Measurements from ENCODE around the gene TTC16. TPM values are rescaled to one million over a fixed set of nuclear protein-coding genes. Genes with fewer than 3 reads are reported as not detected.

The TTC16 gene
- total RNA-seq, 6 donors from 2014 or later, result 0.29 to 9.4 (median 3.1) TPM

DNA sequence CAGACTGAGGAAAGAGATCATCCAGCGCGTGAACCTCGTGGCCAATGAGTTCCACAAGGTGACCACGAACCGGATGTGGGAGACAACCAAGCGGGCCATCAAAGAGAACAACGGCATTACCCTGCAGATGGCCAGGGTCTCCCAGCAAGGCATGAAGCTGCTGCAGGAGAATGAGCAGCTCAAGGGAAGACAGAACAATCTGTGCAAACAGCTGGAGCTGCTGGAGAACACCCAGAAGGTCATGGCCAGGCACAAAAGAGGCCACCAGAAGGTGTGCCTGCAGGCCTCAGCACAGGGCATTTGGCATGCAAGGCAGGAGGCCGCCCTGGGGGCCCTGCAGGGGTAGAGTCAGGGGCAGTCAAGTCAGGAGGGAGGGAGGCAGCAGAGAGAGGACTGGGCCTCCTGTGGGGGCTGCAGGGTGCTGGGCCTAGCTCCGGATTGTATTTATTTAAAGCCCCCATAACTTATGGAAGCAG lies 4.6 kb upstream of the TTC16 start:
- TF ChIP-seq, protein P1, sequence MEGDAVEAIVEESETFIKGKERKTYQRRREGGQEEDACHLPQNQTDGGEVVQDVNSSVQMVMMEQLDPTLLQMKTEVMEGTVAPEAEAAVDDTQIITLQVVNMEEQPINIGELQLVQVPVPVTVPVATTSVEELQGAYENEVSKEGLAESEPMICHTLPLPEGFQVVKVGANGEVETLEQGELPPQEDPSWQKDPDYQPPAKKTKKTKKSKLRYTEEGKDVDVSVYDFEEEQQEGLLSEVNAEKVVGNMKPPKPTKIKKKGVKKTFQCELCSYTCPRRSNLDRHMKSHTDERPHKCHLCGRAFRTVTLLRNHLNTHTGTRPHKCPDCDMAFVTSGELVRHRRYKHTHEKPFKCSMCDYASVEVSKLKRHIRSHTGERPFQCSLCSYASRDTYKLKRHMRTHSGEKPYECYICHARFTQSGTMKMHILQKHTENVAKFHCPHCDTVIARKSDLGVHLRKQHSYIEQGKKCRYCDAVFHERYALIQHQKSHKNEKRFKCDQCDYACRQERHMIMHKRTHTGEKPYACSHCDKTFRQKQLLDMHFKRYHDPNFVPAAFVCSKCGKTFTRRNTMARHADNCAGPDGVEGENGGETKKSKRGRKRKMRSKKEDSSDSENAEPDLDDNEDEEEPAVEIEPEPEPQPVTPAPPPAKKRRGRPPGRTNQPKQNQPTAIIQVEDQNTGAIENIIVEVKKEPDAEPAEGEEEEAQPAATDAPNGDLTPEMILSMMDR (IDR thresholded peaks at IDR 0.05), result no peak
- TF ChIP-seq EP300 (IDR thresholded peaks at IDR 0.05), result no peak
- no peak for TF ChIP-seq POLR2A (IDR thresholded peaks at IDR 0.05)
- TF ChIP-seq POLR2AphosphoS5 (IDR thresholded peaks at IDR 0.05), result no peak
- peaks cover 12 to 18% (median 15%) of the 10 kb centered on the region in 4 donors for H3K4me1 ChIP-seq
- DNase-seq, result no peak
- no peaks in the 10 kb centered on the region for H3K27me3 ChIP-seq
- no peak overlapping the region for H3K4me3 ChIP-seq
- H3K27ac ChIP-seq, result no peak overlapping the region
- 56 to 60% methylated on average over 8 to 9 of the region's 9 CpGs for WGBS, 2 donors
- no peaks in the 10 kb centered on the region for H3K9me3 ChIP-seq
- peaks cover 0 to 5% (median 0%) of the 10 kb centered on the region in 4 donors for H3K36me3 ChIP-seq
- ATAC-seq (ENCODE audit: low FRiP score in 2 of 2), result no peak

DNA sequence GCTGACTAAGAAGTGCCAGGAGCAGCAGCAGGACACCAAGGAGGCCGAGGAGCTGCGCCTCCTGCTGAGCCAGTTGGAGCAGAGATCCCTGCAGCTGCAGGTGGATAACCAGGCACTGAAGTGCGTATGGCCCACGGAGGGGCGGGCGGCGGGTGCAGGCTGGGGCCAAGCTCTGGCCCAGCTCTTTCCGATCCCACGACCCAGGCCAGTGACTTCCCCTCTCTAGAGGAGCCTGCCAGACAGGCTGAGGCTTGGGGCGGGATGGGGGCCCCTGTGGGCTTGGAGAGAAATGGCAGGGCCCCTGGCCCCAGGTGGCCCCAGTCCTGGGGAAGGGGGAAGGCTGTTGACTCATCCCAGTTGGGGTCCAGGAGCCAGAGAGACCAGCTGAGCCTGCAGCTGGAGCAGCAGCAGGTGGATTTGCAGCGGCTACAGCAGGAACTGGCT lies 4.0 kb upstream of the TTC16 start:
- no peak overlapping the region for H3K4me3 ChIP-seq
- peaks cover 0 to 5% (median 0%) of the 10 kb centered on the region in 4 donors for H3K36me3 ChIP-seq
- no peaks in the 10 kb centered on the region for H3K27me3 ChIP-seq
- TF ChIP-seq, protein P1 (IDR thresholded peaks at IDR 0.05), result no peak
- TF ChIP-seq POLR2AphosphoS5 (IDR thresholded peaks at IDR 0.05) (no peak), EP300 (IDR thresholded peaks at IDR 0.05) (no peak), POLR2A (IDR thresholded peaks at IDR 0.05) (no peak)
- no peaks in the 10 kb centered on the region for H3K9me3 ChIP-seq
- ATAC-seq (ENCODE audit: low FRiP score in 2 of 2), result no peak
- H3K4me1 ChIP-seq, result peaks cover 12 to 19% (median 16%) of the 10 kb centered on the region in 4 donors
- peak in 1 of 2 donors; percentile 78 for DNase-seq
- WGBS, 2 donors, result 86% methylated on average over 11 of the region's 11 CpGs; no CpG with 5 or more reads in 1 of the 2 donors
- H3K27ac ChIP-seq, result no peak overlapping the region

DNA sequence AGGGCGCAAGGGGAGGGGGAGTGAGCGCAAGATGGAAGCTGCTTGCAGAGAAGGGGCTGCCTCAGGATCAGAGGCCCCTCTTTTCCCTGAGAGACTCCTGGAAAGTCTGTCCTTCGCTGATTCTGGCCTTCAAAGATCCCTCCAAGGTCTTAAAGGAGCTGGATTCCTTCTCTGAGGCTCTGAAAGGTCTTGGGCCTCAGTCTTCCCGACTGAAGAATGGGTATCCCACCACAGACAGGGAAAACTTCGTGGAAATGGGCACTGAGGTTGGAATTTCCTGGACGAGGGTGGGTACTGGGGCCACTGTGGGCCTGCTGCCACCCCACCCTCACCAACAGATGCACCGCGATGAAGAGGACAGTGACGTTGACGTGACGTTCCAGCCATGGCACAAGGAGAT lies 3.5 kb upstream of the TTC16 start:
- Histone ChIP-seq H3K27ac (no peak overlapping the region), H3K27me3 (no peaks in the 10 kb centered on the region), H3K9me3 (no peaks in the 10 kb centered on the region), H3K4me3 (no peak overlapping the region), H3K36me3 (peaks cover 0 to 5% (median 0%) of the 10 kb centered on the region in 4 donors), H3K4me1 (peaks cover 12 to 19% (median 16%) of the 10 kb centered on the region in 4 donors)
- DNase-seq (no peak), ATAC-seq (ENCODE audit: low FRiP score in 2 of 2) (no peak)
- WGBS, 2 donors, result 92 to 95% methylated on average over 5 to 11 of the region's 11 CpGs
- TF ChIP-seq, protein P1 (IDR thresholded peaks at IDR 0.05), result no peak
- TF ChIP-seq POLR2AphosphoS5 (IDR thresholded peaks at IDR 0.05), result no peak
- TF ChIP-seq EP300 (IDR thresholded peaks at IDR 0.05), result no peak
- no peak for TF ChIP-seq POLR2A (IDR thresholded peaks at IDR 0.05)

DNA sequence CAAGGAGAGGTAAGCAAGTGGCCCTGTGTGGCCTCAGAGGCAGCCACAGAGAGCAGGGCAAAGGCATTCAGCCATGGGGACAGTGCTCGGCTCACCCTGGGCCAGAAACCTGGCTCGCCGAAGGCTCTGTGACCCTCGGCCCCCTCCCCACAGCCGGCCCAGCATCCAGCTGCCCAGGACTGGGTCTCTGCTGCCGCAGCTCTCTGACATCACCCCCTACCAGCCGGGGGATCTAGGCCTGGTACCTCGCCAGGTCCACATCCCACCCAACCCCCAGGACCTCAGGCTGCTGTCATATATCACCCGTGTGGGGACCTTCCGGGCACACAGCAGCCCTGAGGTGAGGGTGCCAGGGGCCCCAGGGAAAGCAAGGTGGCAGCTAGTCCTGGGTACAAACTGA lies 3.0 kb upstream of the TTC16 start:
- WGBS, 2 donors, result 96% methylated on average over 10 of the region's 10 CpGs; no CpG with 5 or more reads in 1 of the 2 donors
- TF ChIP-seq, protein P1 (IDR thresholded peaks at IDR 0.05), result no peak
- TF ChIP-seq EP300 (IDR thresholded peaks at IDR 0.05) (no peak), POLR2A (IDR thresholded peaks at IDR 0.05) (no peak), POLR2AphosphoS5 (IDR thresholded peaks at IDR 0.05) (no peak)
- Histone ChIP-seq H3K9me3 (no peaks in the 10 kb centered on the region), H3K27ac (no peak overlapping the region), H3K36me3 (peaks cover 0 to 5% (median 0%) of the 10 kb centered on the region in 4 donors), H3K4me1 (peaks cover 12 to 19% (median 16%) of the 10 kb centered on the region in 4 donors), H3K4me3 (no peak overlapping the region), H3K27me3 (no peaks in the 10 kb centered on the region)
- no peak for ATAC-seq (ENCODE audit: low FRiP score in 2 of 2)
- no peak for DNase-seq
